GM21737 (cell line): ENCODE results near the gene ATG4B.

Experiments
- ATAC-seq: cut with Tn5 transposase; IDR thresholded peaks from one replicate; pipeline ENCODE4 v1.9.1; 2021; ENCODE audit warnings: mild to moderate bottlenecking, moderate library complexity; ENCODE audit not compliant: unreplicated experiment

The ATG4B gene

DNA sequence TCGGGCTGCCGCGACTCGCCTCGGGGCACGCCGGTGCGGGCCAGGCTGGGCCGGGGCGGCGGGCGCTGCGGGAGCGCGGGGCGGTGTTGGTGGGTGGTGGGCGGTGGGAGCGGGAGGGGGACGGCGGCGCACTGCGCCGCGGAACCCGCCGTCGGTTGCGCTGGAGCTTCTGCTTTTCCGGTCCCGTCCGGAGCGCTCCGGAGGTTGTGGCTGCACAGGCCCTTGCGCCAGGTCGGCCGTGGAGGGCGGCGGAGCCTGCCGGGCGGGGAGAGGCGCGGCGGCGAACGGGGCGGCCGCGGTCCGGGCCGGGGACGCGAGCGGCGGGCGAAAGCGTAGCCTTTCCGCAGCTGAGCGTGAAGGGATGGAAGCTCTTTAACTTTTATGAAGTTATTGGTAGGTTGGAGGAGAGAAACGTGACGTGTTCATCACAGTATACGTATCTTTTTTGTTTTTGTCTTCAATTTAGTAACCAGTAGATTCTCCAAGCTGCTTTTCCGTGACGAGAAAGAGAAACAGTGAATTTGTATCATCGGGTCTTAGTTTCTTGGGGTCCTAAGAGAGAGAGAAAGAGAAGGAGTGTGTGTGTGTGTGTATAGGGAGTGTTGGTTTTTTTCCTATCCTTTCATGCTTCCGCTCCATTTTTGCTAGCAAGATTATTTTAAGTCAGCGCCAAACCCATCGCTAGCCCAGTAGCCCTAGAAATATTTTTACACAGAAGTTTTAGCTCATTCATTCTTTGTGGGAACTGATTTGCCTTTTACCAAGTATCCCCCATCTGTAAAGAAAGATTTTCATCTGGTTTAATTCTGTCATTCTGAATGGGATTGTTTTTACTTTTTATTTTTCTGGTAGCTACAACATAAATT, 535 bp downstream of the ATG4B start:
- ATAC-seq = peak; percentile 22

DNA sequence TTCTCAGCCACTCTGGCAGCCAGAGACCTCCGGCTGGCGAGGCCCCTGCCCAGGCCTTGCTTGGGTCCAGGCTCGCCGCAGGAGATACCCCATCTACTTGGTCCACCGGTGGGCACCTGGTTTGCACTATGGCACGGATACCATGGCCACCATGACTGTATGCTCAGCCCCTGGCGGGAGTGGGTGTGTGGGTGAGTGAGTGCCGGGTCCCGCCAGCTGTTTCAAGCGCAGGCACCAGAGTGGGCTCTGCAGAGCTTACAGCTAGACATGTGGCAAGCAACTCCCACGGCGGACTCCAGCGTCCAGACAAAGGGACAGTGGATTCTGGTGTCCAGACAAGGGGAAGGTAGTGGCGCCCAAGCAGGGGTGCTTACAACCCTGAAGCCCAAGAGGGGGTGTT, 1.4 kb downstream of the ATG4B start:
- ATAC-seq = no peak

DNA sequence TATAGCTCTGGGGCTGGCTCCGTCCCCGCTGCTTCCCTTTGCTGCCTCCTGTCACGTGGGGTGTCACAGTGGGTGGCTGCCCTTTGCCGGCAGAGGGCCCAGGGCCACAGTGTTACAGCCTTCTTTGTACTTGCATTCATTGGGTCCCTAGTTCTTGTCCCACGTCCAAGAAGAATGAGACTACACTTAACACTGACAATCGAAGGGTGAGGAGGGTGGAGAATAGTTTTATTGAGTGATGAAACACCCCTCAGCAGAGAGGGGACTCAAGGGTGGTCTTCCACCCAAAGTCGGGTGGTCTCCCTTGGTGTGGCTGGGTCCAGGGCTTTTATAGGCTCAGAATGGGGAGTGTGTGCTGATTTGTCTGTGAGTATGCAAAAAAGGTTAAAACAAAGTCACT, 1.9 kb downstream of the ATG4B start:
- no peak for ATAC-seq

DNA sequence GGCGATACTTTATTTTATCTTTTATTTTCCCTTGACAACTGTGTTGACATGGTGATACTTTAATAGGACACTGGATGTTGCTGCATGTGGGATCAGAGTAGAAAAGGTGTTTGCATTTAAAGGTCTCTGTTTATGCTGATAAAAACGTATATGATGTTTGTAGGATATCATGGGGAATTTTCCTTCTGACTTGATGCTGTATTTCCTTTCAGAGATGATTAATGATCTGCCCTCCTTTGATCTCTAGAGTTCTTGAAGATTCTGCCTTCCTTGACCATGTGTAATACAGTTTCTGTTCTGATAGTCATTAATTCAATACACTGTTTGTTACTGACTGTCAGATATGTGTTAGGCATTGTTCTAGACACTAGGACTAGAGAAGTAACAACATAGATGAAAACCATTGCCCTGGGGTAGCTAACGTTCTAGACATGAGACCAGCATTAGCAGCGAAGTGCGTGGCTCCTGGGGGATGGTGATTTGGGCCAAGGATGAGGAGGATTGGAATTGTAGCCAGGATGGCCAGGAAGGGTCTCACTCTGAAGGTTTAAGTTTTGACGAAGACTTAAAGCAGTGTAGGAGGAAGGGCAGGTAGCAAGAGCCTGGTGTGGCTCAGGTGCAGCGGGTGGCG, 2.8 kb downstream of the ATG4B start:
- no peak for ATAC-seq

DNA sequence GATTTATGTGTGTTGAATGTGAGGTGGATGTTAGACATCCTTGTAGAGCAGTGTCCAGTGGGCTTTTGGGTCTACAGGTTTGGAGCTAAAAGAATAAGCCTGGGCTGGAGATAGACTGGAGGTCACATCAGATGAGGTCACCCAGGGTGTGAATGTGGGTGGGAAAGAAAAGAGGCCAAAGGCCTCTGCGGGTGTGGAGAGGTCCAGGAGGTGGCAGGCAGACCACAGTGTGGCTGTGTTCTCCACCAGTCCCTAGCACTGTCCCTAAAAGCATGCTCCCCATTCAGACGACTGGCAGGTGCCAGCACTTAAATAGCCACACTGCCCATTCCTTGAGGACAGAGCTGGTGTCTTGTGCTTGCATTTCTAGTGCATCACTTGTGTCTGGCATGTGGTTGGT, 4.1 kb downstream of the ATG4B start:
- no peak for ATAC-seq

DNA sequence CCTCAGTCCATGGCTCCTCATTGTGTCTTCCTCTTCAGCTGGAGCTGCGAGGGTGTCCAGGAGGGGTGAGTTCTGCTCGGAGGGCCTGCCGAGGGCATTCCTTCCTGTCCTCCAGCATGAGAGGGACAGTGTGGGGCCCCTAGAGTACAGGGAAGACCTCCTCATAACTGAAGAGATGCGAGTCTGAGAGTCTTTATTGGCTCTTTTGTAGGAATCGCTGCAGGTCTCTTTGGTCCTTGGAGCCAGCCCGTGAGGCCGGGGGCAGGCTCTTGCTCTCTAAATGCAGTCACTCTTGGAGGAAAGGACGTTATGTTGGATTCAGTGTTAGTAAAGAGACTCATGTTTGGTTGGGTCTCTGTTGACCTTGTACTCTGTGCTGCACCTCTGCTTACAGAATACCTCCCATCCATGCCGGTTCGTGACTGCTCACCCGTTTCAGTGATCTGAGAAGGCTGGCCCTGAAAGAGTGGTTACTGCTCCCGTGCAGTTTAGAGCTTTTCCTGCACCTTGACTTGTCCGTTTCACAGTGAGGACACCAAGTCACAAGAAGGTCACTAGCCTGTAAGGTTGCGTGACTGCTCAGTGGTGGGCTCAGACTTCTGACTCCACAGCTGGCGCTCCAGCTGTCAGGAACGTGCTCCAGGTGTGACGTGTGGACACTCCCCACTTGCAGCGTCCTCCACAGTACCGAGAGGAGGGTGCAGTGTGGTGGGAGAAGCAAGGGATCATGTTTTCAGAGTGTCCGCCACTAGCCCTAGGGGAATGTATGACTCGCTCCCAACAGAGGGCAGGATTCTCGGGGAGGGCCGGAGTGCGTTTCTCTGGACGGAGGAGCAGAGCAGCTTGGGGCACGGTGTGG, 7.8 kb downstream of the ATG4B start:
- ATAC-seq = no peak

DNA sequence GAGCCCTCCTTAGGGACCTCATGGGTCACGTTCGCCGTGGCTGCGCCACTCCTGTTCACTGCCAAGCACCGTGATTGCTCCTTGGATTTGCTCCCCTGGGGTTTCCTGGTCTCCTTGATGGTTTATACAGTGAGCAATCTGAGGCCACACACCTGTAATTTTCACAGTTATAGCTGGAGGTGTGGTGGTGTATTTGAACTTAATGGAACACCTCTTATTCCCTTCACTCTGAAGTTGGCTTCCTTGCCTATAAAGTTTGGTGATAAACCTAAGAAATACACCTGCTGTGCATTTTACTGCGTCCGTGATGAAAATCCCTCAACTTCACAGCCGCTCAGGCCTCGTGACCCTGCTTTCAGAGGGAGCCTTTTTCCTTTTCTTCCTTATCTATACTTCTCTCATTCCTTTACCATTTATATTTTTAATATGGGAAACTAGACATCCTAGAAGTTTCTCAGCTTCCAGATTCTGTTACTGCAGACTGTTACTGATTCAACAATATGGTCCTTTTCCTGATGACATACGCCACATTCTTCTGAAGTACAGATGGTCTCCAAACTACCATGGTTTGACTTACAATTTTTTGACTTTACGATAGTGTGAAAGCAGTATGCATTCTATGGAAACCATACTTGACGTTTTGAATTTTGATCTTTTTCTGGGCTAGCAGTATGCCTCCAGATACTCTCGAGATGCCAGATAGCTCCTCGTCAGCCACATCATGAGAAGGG, 8.6 kb downstream of the ATG4B start:
- ATAC-seq = no peak

DNA sequence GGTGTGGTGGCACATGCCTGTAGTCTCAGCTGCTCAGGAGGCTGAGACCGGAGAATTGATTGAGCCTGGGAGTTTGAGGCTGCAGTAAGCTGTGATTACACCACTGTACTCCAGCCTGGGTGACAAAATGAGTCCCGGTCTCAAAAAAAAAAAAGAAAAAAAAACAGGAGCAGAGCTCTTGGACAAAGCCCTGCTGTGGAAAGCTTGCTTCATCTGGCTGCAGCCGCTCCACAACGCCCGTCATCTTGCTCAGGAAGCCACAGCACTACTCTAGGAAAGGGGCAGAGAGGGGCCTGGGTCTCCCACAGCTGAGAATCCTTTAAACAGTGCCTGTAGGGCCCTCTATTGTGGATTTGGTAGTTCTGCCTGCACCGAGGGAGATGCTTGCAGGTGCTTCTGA, 11.0 kb downstream of the ATG4B start:
- no peak for ATAC-seq

DNA sequence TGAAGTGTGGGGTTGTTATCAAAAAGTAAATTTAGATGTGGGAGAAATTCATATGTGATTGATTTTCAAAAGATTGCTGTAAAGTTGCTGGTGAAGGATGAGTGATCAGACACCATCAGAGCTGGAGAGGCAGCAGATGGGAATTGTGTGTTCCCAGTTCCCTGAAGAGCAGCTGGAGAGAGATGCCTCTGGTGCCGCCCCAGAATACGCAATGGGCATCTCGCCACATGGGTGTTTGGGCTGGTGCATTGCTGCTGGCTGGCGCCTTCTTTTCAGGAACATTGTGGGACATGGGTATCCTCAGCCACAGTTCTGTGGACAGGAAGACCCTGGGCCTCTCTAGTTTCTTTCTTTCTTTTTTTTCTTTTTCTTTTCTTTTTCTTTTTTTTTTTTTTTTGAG, 11.9 kb downstream of the ATG4B start:
- ATAC-seq = no peak

DNA sequence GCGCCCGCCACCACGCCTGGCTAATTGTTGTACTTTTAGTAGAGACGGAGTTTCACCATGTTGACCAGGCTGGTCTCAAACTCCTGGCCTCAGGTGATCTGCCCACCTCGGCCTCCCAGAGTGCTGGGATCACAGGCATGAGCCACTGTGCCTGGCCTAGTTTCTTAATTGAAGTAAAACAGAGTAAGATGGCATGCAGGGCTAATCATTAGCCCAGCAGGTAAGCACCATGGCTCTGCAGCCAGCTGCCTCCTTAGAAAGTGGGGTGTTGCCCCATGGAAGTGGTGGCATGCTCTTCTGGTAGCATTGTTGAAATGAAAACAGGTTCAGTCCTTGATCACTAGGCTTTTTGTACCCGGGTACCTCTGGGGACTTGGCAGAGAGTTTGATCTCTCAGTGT, 12.4 kb downstream of the ATG4B start:
- ATAC-seq = no peak

DNA sequence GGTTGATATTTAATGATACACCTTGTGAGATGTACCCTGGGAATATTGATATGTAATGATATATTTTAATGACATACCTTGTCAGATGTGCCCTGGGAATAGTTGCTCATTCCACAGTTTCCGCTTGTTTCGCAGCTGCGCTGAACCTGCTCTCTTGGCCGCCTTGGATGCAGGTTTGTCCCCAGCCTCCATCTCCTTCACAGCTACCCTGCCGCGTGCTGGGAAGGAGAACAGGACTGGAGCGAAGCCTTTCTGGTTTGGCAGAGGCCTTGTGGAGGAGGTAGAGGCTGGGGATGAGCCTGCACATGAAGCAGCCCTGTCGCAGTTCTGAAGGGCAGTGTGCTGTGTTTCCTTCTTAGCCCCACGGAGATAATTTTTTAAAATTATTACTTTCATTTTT, 14.6 kb downstream of the ATG4B start:
- no peak for ATAC-seq

DNA sequence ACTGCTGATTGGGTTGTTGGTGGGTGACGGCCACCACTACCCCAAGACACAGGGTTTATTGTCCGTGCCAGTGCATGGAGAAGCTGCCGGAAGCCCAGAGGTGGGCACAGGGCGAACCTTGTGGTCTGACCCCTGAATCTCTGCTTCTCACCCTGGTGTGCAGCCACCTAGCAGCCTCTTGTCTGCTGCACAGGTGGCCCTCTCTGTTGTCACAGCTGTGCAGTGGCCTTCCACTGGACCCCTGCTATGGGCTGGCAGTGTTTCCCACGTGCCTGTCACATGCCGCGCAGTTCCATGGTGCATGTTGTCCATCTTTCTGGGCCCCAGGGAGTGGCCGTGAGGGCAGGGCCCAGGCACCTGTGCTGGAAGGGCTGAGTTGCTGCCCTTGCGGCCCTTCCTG, 15.2 kb downstream of the ATG4B start:
- ATAC-seq = no peak

DNA sequence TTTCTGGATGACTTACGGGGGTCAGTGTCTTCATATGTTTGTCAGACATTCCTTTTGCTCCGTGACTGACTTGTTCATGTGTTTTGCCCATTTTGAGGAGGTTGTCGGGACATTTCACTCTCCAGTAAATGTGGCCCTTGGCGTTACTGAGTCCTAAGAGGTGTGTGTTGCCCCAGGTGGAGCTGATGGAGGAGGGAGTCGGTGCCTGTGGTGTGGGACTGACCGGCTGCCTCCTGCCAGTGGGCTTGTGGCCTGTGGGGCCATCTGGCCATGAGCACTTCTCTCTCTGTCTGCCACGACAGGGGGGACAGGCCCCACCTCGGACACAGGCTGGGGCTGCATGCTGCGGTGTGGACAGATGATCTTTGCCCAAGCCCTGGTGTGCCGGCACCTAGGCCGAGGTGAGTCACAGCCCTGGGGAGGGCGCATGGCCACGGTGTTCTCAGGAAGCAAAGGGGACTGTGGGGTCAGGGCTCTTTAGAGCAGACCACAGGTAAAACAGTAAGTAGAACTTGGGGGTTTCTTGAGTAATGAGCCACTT, 15.8 kb downstream of the ATG4B start:
- no peak for ATAC-seq

DNA sequence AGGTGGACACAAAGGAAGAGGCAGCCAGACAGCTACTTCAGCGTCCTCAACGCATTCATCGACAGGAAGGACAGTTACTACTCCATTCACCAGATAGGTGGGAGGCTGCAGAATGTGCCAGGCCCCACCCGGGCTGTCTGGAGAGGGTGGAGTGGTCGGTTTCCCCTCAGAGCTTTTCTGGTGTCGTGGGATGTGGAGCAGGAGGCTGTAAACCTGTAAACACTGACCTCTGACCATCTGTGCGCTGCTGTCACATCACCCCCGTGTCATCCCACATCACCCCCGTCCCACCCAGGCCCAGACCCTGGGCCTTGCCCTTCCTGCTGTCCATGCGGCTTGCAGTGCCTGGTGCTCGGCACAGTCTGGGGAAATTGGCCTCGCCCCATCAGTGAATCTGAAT, 17.1 kb downstream of the ATG4B start:
- no peak for ATAC-seq

DNA sequence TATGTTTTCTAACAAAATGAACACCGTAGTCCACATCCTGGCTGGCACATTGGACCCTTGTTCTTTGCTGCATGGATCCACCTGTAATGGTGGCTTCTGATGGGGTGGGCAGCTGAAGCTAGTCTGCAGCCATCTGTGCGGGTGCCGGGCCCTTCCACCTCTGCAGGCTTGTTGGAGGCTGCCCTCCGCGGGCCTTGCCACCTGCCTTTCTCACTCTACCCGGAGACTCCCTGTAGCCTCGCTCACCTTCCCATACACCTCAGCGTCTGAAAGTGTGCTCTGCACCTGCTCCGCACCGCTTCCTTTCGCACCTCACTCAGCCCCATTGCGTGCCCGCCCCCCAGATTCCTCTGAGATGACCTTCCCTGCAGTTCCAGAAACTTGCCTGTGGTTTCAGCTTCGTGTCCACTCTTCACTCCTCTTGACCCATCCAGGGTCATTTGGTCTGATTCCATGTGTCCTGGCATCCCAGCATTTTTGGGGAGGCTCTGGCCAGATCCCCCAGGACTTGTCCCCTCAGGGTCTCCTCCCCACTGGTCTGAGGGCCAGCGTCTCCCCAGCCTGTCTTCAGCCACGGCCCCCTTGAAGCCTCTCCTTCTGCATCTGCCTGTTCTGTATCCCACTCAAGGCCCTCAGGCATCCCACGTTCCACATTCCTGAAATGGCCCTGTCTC, 18.2 kb downstream of the ATG4B start:
- ATAC-seq = no peak

DNA sequence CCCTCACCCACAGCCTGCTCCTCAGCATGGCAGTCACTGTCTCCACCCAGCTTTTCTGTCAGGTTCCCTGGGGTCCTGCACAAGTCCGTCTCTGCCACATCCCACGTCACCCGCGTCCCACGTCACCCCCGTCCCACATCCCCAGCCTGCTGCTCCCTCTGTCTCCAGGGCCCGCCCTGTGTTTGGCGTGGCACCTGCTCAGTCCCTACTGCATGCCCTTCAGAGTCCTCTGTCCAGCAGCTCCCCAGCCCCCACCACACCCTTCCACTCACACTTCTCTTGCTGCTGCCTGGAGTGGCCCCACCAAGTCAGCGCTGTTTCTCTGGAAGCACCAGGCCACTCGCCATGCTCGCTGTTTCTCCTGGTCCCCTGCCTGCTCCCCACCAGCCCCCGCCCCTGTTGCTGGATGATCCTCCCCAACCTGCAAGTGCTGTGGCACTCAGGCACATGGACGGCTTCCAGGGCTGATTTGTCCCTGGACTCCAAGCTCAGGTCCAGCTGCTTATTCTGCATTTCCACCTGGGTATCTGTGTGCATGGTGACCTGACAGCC, 18.8 kb downstream of the ATG4B start:
- ATAC-seq = no peak

DNA sequence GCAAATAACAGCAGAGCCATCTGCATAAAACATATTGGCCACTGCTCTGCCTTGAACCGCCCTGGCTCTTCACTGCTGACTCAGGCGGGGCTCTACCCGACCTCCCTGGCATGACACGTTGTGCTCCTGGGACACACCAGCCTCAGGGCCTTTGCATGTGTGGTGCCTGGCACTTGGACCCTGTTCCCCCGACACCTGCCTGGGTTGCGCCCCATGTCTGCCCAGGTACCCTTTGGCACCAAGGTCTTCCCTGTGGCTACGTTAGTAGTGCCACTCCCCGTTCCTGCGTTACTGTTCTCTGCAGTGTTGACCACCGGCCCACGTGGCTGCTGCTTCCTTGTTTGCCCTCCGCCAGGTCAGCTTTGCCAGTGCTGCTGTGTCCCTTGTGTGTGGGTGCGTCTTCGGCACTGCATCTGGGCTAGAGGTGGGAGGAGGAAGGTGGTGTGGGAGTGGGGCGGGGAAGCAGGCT, 20.3 kb downstream of the ATG4B start:
- no peak for ATAC-seq

DNA sequence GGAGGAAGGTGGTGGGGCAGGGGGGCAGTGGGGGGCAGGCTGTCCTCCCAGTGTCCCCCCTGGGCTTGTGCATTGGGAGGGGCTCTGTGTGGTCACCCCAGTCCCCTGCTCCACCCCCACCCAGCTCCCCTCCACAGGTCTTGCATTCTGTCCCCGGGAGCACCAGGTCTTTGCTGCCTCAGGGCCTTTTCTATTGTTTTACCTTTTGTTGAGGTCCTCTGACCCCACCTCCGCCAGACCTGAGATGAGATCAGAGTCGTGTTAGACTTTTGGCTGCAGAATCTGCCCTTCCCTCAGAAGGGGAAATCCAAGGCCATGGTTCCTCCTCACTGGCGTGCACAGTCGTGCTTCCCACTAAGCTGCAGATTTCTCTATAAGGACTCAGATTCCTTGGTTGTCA, 20.8 kb downstream of the ATG4B start:
- ATAC-seq = no peak

DNA sequence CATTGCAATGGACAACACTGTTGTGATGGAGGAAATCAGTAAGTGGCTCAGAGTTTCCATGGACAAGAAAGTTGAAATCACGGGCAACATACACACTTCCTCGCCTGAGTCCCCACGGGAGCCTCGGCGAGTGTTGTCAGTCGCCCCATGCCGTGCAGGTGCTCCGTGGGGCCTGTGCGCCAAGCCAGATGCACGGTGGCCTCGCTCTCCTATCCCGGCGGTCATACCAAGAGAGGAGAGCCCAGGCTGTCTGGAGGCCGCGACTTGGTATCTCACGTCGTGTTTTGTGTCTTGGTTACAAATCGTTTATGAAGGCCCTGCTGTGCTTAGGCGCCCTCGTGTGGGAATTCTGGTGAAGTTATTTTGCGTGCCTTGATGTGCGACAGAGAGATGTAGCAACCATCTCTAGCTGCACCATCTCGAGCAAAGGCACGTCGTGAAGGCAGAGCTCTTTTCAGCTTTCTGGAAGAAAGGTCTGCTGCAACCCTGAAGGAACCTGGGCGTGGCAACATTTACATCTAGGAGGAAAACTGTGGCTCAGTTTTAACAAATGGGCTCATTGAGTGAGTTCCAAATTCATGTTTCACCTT, 21.8 kb downstream of the ATG4B start:
- no peak for ATAC-seq
